GM12872 (cell line): ENCODE measurements around the gene CTLA4.

Experiments used
- TF ChIP-seq, protein P1 (sequence below): IDR thresholded peaks from 3 replicates; pipeline ENCODE4 v1.5.1; 2011; ENCODE audit warnings: low read depth, mild to moderate bottlenecking, low read length, moderate library complexity; ENCODE audit not compliant: insufficient read depth

CTLA4 gene

DNA sequence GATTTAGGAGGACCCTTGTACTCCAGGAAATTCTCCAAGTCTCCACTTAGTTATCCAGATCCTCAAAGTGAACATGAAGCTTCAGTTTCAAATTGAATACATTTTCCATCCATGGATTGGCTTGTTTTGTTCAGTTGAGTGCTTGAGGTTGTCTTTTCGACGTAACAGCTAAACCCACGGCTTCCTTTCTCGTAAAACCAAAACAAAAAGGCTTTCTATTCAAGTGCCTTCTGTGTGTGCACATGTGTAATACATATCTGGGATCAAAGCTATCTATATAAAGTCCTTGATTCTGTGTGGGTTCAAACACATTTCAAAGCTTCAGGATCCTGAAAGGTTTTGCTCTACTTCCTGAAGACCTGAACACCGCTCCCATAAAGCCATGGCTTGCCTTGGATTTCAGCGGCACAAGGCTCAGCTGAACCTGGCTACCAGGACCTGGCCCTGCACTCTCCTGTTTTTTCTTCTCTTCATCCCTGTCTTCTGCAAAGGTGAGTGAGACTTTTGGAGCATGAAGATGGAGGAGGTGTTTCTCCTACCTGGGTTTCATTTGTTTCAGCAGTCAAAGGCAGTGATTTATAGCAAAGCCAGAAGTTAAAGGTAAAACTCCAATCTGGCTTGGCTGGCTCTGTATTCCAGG is at the start of gene CTLA4:
TSS of gene CTLA4 (plus strand) at position 211 of the 640 bp plus-strand sequence. CDS start at position 383, 172 bp downstream.
- TF ChIP-seq, protein P1, sequence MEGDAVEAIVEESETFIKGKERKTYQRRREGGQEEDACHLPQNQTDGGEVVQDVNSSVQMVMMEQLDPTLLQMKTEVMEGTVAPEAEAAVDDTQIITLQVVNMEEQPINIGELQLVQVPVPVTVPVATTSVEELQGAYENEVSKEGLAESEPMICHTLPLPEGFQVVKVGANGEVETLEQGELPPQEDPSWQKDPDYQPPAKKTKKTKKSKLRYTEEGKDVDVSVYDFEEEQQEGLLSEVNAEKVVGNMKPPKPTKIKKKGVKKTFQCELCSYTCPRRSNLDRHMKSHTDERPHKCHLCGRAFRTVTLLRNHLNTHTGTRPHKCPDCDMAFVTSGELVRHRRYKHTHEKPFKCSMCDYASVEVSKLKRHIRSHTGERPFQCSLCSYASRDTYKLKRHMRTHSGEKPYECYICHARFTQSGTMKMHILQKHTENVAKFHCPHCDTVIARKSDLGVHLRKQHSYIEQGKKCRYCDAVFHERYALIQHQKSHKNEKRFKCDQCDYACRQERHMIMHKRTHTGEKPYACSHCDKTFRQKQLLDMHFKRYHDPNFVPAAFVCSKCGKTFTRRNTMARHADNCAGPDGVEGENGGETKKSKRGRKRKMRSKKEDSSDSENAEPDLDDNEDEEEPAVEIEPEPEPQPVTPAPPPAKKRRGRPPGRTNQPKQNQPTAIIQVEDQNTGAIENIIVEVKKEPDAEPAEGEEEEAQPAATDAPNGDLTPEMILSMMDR: no peak

DNA sequence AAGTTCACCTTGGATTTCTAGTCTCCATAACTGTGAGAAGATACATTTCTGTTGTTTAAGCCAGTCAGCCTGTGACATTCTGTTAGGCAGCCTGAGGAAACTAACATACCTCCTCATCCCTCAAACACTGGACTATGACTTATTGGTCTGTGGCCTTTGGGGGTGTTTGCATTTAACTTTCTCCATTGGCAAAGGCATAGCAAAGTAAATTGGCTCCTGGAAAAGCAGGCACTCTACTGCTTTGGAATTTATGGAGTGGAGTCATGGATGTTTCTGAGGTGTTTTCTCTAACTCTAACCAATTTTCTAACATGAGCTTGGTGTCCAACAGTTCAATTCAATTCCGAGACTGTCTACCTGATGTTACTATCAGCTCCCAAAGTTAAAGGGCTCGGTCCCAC is 48.9 kb upstream of the CTLA4 start:
- TF ChIP-seq, protein P1: no peak

GRCh38 chr2:203819434-203820133 is 48.0 kb upstream of the CTLA4 start:
- TF ChIP-seq, protein P1: no peak

- TF ChIP-seq, protein P1: no peak
Measured at GRCh38 chr2:203820969-203821368, 46.6 kb upstream of the CTLA4 start.

GRCh38 chr2:203822240-203822639 is 45.3 kb upstream of the CTLA4 start:
- TF ChIP-seq, protein P1: no peak

DNA sequence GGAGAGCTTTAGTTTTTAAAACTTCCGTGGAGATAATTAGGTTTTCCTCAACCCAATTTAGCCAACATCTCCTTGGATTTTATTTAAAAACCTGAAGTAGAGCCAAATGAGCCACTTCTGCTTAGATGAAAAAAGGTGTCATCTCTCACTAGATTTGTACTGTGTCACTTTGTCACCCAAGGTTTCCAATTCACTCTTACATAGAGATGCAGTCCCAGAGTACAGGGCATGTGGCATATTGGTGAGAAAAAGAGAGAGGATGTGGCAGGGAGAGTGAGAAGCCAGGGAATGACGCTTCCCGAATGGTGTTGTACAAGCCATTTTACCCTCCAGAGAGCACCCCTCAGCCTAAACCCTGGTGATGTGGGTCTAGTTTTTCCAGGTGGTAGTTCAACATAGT is 44.4 kb upstream of the CTLA4 start:
- TF ChIP-seq, protein P1: no peak

DNA sequence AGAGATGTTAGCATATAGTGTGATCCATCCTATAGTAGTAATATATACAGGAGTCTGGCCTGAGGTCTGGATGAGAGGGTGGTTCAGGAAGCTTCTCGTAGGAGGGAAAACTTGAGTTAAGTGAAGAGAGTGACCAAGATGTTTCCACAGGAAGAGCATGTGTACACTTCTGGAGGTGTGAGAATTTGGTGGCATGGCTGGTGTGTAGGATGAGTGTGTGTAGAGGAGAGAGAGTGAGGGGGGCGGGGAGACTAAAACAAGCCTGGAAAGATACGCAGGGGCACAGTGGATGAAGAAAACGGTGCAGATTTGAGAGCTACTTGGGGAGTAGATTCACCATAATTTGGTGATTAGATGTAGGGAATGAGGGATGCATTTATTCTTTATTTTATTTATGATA is 43.5 kb upstream of the CTLA4 start:
- TF ChIP-seq, protein P1: no peak
